ENCODE data around the gene LYPLAL1. TPM values are rescaled to one million over a fixed set of nuclear protein-coding genes. Genes with fewer than 3 reads are reported as not detected.

LYPLAL1 gene
- total and polyA plus RNA-seq, 10 donors, result 13.6 to 42.5 (median 28.8) TPM

- H3K27ac ChIP-seq, result no peak overlapping the region
- no peak for DNase-seq
- 63 to 77% (median 68%) methylated on average over 2 of the region's 2 CpGs for WGBS, 5 donors
These were observed 47.3 kb upstream of the LYPLAL1 start for GRCh38 chr1:219126377-219126776.

GRCh38 chr1:219128957-219129356 is 44.7 kb upstream of the LYPLAL1 start:
- intact Hi-C loops (cut with DNase I; ENCODE audit: low total_unique reads), result no loop called here
- no peak for DNase-seq
- no peaks in the 10 kb centered on the region for H3K4me1 ChIP-seq
- peaks cover 0 to under 1% (median 0%) of the 10 kb centered on the region in 8 donors for H3K9me3 ChIP-seq
- TF ChIP-seq POLR2A (IDR thresholded peaks at IDR 0.05) (no peak), POLR2AphosphoS5 (IDR thresholded peaks at IDR 0.05) (no peak)
- TF ChIP-seq, protein P1, sequence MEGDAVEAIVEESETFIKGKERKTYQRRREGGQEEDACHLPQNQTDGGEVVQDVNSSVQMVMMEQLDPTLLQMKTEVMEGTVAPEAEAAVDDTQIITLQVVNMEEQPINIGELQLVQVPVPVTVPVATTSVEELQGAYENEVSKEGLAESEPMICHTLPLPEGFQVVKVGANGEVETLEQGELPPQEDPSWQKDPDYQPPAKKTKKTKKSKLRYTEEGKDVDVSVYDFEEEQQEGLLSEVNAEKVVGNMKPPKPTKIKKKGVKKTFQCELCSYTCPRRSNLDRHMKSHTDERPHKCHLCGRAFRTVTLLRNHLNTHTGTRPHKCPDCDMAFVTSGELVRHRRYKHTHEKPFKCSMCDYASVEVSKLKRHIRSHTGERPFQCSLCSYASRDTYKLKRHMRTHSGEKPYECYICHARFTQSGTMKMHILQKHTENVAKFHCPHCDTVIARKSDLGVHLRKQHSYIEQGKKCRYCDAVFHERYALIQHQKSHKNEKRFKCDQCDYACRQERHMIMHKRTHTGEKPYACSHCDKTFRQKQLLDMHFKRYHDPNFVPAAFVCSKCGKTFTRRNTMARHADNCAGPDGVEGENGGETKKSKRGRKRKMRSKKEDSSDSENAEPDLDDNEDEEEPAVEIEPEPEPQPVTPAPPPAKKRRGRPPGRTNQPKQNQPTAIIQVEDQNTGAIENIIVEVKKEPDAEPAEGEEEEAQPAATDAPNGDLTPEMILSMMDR (IDR thresholded peaks at IDR 0.05 in 8 of 11, conservative IDR thresholded peaks at IDR 0.05 in 3 of 11), result no peak
- WGBS, 5 donors, result 76 to 87% (median 82%) methylated on average over 2 of the region's 2 CpGs
- H3K27ac ChIP-seq, result no peak overlapping the region
- no peaks in the 10 kb centered on the region for H3K27me3 ChIP-seq (replicated peaks in 1 of 7)
- no peak overlapping the region for H3K4me3 ChIP-seq
- no peaks in the 10 kb centered on the region for H3K36me3 ChIP-seq

More at GRCh38 chr1:219126377-219126776, 47.3 kb upstream of the LYPLAL1 start:
- intact Hi-C loops (cut with DNase I; ENCODE audit: low total_unique reads), result no loop called here
- Histone ChIP-seq H3K4me3 (no peak overlapping the region), H3K36me3 (no peaks in the 10 kb centered on the region), H3K27me3 (replicated peaks in 1 of 7) (no peaks in the 10 kb centered on the region), H3K4me1 (no peaks in the 10 kb centered on the region), H3K9me3 (no peaks in the 10 kb centered on the region)
- TF ChIP-seq POLR2AphosphoS5 (IDR thresholded peaks at IDR 0.05), result no peak
- TF ChIP-seq POLR2A (IDR thresholded peaks at IDR 0.05), result no peak
- TF ChIP-seq, protein P1 (IDR thresholded peaks at IDR 0.05 in 8 of 11, conservative IDR thresholded peaks at IDR 0.05 in 3 of 11), result no peak

GRCh38 chr1:219130366-219130935 is 43.2 kb upstream of the LYPLAL1 start:
- WGBS, 5 donors, result 80 to 100% (median 90%) methylated on average over 1 of the region's 1 CpG
- intact Hi-C loops (cut with DNase I; ENCODE audit: low total_unique reads), result no loop called here
- Histone ChIP-seq H3K36me3 (no peaks in the 10 kb centered on the region), H3K9me3 (peaks cover 0 to 10% (median 0%) of the 10 kb centered on the region in 8 donors), H3K4me1 (no peaks in the 10 kb centered on the region), H3K27me3 (replicated peaks in 1 of 7) (no peaks in the 10 kb centered on the region), H3K4me3 (no peak overlapping the region), H3K27ac (no peak overlapping the region)
- no peak for TF ChIP-seq POLR2A (IDR thresholded peaks at IDR 0.05)
- no peak for DNase-seq

- Histone ChIP-seq H3K27me3 (replicated peaks in 1 of 7) (no peaks in the 10 kb centered on the region), H3K27ac (no peak overlapping the region), H3K36me3 (no peaks in the 10 kb centered on the region), H3K4me3 (no peak overlapping the region), H3K4me1 (no peaks in the 10 kb centered on the region), H3K9me3 (peaks cover 0 to 10% (median 1%) of the 10 kb centered on the region in 8 donors)
- no peak for DNase-seq
- 84 to 98% (median 86%) methylated on average over 1 of the region's 1 CpG for WGBS, 5 donors
- TF ChIP-seq POLR2A (IDR thresholded peaks at IDR 0.05) (no peak), POLR2AphosphoS5 (IDR thresholded peaks at IDR 0.05) (no peak)
- TF ChIP-seq, protein P1 (IDR thresholded peaks at IDR 0.05 in 8 of 11, conservative IDR thresholded peaks at IDR 0.05 in 3 of 11), result no peak
- intact Hi-C loops (cut with DNase I; ENCODE audit: low total_unique reads), result no loop called here
These were observed 40.7 kb upstream of the LYPLAL1 start for GRCh38 chr1:219132939-219133338.
